PC-3 (cell line): ENCODE measurements around the gene NFIC.

Experiments used
- EZH2 ChIP-seq: fragments of 300-600 bp; sonication (generic); IDR thresholded peaks from one replicate; pipeline ENCODE4 v1.6.1; 2017; ENCODE audit warnings: antibody characterized with exemption, mild to moderate bottlenecking, low read length; ENCODE audit not compliant: unreplicated experiment
- EZH2phosphoT487 ChIP-seq: fragments of 300-600 bp; sonication (generic); IDR thresholded peaks from 2 replicates; pipeline ENCODE4 v1.6.1; 2018; ENCODE audit warnings: mild to moderate bottlenecking, antibody characterized with exemption, low read length, borderline replicate concordance
- TF ChIP-seq, protein P1 (sequence below): fragments of 300-600 bp; sonication (generic); conservative IDR thresholded peaks from 2 replicates; pipeline ENCODE4 v1.5.1; 2017; ENCODE audit warnings: antibody characterized with exemption, low read depth, mild to moderate bottlenecking, low read length

DNA sequence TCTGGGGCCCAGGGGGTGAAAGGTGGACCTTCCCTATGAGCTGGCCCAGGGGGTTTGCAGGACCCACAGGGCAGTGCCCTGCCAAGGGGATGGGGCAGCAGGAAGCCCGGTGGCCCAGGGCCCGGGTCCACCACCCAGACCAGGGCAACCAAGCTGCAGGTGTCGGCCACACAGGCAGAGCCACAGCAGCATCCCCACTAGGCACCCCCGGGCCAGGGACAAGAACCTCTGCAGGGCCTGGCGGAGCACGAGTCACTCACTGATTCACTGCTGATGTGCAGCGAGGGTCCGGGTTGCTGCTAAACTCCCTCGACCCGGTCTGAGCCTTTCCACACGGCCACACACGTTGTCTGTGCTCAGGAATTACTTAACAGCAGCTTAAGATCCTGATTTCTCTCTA, 148.5 kb downstream of the NFIC start:
- TF ChIP-seq, protein P1, sequence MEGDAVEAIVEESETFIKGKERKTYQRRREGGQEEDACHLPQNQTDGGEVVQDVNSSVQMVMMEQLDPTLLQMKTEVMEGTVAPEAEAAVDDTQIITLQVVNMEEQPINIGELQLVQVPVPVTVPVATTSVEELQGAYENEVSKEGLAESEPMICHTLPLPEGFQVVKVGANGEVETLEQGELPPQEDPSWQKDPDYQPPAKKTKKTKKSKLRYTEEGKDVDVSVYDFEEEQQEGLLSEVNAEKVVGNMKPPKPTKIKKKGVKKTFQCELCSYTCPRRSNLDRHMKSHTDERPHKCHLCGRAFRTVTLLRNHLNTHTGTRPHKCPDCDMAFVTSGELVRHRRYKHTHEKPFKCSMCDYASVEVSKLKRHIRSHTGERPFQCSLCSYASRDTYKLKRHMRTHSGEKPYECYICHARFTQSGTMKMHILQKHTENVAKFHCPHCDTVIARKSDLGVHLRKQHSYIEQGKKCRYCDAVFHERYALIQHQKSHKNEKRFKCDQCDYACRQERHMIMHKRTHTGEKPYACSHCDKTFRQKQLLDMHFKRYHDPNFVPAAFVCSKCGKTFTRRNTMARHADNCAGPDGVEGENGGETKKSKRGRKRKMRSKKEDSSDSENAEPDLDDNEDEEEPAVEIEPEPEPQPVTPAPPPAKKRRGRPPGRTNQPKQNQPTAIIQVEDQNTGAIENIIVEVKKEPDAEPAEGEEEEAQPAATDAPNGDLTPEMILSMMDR, result no peak
- TF ChIP-seq EZH2 (no peak), EZH2phosphoT487 (no peak)
